ENCODE data around the gene CACNA2D4. TPM values are rescaled to one million over a fixed set of nuclear protein-coding genes. Genes with fewer than 3 reads are reported as not detected.
A peak's percentile ranks its signal among the peaks of the same experiment; 100 is the strongest.

CACNA2D4 gene
- polyA plus RNA-seq, 1 donor from 2014 or later = 2.0 TPM

DNA sequence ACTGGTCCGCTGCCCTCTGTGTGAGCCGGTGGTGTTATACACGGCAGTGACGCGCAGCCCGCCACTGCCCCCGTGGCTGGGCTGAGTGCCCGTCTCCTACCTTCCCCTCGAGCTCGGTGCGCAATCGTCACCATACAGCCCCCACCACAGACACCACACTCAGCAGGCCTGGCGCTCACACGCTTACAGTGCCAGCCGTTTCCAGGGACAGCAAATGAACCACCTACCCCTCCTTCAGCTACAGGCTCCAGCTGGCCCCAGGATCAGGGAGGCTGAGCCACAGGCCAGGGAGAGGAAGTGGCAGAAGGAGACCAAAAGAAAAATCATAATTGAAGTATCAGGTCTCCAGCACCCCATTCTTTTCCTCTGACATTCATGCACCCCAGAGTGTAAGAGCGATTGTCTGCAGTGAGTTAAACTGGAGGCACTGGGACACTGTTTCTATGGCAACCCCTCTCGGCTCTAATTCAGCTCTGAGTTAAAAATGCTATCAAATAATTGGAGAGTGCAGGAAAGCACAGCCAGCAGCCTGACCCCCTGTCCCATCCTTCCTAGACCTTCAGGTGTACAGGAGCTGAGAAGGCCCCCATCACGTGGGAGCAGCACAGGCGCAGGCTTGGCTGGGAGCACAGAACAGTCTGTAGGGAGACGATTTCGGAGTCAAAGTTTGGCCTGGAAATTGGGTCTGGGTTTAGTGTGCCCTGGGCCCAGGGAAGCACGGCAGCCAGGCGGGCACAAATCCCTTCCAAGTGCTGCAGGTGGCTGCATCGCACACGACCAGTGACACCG lies 80.1 kb downstream of the CACNA2D4 start:
- Mint-ChIP-seq H3K27ac (no peak overlapping the region), H3K27me3 (peaks cover 13% of the 10 kb centered on the region), H3K36me3 (no peaks in the 10 kb centered on the region), H3K9me3 (peaks cover 0 to under 1% (median 0%) of the 10 kb centered on the region in 3 donors), H3K4me3 (no peak overlapping the region), H3K4me1 (peaks cover 5 to 16% (median 14%) of the 10 kb centered on the region in 3 donors)

GRCh38 chr12:1837541-1838204 lies 80.8 kb downstream of the CACNA2D4 start:
- Mint-ChIP-seq H3K27ac (no peak overlapping the region), H3K4me3 (no peak overlapping the region), H3K4me1 (peaks cover 5 to 16% (median 11%) of the 10 kb centered on the region in 3 donors), H3K36me3 (no peaks in the 10 kb centered on the region), H3K27me3 (peaks cover 16% of the 10 kb centered on the region), H3K9me3 (peaks cover 0 to 2% (median 0%) of the 10 kb centered on the region in 3 donors)

DNA sequence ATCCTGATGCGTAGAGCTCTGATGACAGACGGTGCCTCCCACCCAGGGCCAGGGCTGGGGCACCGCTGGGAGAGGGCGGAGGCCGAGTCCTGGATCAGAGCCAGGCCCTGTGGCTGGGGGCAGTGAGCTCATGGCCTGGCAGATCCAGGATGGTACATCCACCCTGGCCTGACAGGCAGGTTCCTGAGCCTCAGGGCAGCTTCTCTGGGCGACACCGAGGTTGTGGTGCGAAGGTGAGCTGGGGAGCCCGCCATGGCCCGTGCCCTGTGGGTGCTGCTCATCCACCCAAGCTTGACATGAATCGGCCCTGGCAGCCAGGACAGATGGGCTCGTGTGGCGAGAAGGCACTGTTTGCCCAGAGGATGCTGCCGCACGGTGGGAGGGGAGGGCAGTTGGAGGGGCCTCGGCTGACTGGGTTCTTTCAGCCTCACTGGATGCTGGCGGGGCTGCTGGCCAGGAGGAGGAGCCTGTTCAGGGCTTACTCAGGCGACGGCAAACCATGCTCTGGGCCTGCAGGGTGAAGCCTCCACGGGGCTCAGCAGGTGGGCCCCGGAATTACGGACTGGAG lies 81.5 kb downstream of the CACNA2D4 start:
- H3K36me3 Mint-ChIP-seq = no peaks in the 10 kb centered on the region
- peaks cover 4 to 13% (median 9%) of the 10 kb centered on the region in 3 donors for H3K4me1 Mint-ChIP-seq
- peak overlapping the region in 1 of 4 donors; percentile 54 for H3K4me3 Mint-ChIP-seq
- peaks cover 0 to 2% (median 0%) of the 10 kb centered on the region in 3 donors for H3K9me3 Mint-ChIP-seq
- peaks cover 18% of the 10 kb centered on the region for H3K27me3 Mint-ChIP-seq
- no peak overlapping the region for H3K27ac Mint-ChIP-seq

DNA sequence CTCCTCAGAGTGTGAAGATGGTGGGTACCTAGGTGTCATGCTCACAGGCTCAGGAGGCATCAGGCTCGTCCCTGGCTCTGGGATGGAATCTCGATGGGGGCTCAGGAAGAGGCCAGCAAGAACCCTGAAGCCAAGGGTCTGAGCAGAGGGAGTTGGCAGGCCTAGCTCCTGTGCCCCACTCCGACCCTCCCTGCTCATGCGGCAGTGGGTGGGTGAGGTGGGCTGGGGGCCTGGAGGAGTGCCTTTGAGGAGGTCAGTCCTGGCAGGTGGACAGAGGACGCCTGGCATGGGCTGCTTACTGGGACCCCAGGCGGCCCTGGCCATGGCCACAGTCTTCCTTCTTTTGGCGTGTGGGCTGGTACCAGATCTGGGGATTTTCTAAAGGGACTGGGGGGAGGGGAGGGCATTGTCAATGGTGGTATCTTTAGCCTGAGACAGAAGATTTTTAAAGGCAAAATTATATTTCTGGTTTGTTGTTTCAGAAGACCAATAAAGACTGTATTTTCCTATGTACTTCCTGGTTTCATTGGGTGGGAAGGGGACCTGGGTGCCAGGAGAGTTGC lies 82.1 kb downstream of the CACNA2D4 start:
- Mint-ChIP-seq H3K27ac (no peak overlapping the region), H3K9me3 (peaks cover 0 to 2% (median 0%) of the 10 kb centered on the region in 3 donors), H3K36me3 (no peaks in the 10 kb centered on the region), H3K4me1 (peaks cover 3 to 7% (median 4%) of the 10 kb centered on the region in 3 donors), H3K27me3 (peaks cover 15% of the 10 kb centered on the region), H3K4me3 (no peak overlapping the region)

- H3K4me3 Mint-ChIP-seq = peak overlapping the region in 1 of 4 donors; percentile 39
- H3K36me3 Mint-ChIP-seq = no peaks in the 10 kb centered on the region
- H3K27ac Mint-ChIP-seq = no peak overlapping the region
- peaks cover 4 to 5% (median 5%) of the 10 kb centered on the region in 3 donors for H3K4me1 Mint-ChIP-seq
- H3K9me3 Mint-ChIP-seq = peaks cover 0 to 2% (median 0%) of the 10 kb centered on the region in 3 donors
- H3K27me3 Mint-ChIP-seq = peaks cover 18% of the 10 kb centered on the region
Observed at GRCh38 chr12:1835211-1836131, 83.0 kb downstream of the CACNA2D4 start.

DNA sequence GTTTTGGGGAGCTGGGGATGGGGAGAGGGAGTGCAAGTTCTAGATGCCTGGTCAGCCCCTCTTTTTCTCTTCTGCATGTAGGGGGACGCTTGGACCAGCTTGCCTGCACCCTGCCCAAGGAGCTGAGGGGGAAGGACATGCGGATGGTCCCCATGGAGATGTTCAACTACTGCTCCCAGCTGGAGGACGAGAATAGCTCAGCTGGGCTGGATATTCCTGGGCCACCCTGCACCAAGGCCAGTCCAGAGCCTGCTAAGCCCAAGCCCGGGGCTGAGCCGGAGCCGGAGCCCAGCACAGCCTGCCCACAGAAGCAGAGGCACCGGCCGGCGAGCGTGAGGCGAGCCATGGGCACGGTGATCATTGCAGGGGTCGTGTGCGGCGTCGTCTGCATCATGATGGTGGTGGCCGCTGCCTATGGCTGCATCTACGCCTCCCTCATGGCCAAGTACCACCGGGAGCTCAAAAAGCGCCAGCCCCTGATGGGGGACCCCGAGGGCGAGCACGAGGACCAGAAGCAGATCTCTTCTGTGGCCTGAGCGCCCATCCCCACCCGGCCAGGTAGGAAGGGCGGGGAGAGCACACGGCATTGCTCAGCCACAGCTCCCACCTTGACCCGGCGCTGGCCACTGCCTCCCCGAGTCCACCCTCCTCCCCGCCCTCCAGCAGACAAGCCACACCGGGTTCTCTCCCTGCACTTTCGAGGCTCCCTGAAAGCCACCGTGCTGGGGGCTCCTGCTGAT lies 84.1 kb downstream of the CACNA2D4 start:
- peaks cover 21% of the 10 kb centered on the region for H3K27me3 Mint-ChIP-seq
- peaks cover 0 to 3% (median 2%) of the 10 kb centered on the region in 3 donors for H3K4me1 Mint-ChIP-seq
- no peak overlapping the region for H3K4me3 Mint-ChIP-seq
- H3K27ac Mint-ChIP-seq = no peak overlapping the region
- H3K9me3 Mint-ChIP-seq = peaks cover 0 to 2% (median 0%) of the 10 kb centered on the region in 3 donors
- no peaks in the 10 kb centered on the region for H3K36me3 Mint-ChIP-seq

DNA sequence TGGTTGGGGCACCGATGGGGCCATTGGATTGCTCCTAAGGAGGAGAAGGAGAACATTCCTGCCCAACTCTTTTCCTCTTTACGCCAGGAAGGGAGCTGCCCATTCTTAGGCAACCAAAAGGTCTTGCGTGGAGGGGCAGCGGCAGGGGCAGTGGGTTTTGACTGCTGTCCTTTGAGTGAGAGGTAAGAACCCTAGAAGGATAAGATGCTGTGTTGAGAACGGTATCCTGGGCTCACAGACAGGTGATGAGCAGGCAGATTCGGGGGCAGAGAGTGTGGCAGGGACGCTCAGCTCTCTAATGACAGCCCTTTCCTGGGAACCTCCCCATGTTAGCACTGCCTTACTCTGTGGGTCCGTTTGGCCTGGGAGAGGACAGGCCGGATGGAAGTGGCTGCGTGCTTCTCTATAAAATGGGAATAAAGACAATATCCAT lies 84.8 kb downstream of the CACNA2D4 start:
- no peaks in the 10 kb centered on the region for H3K36me3 Mint-ChIP-seq
- H3K27me3 Mint-ChIP-seq = peaks cover 25% of the 10 kb centered on the region
- H3K4me3 Mint-ChIP-seq = no peak overlapping the region
- H3K27ac Mint-ChIP-seq = no peak overlapping the region
- peaks cover 0 to 4% (median 2%) of the 10 kb centered on the region in 3 donors for H3K4me1 Mint-ChIP-seq
- H3K9me3 Mint-ChIP-seq = peaks cover 0 to 2% (median 0%) of the 10 kb centered on the region in 3 donors

DNA sequence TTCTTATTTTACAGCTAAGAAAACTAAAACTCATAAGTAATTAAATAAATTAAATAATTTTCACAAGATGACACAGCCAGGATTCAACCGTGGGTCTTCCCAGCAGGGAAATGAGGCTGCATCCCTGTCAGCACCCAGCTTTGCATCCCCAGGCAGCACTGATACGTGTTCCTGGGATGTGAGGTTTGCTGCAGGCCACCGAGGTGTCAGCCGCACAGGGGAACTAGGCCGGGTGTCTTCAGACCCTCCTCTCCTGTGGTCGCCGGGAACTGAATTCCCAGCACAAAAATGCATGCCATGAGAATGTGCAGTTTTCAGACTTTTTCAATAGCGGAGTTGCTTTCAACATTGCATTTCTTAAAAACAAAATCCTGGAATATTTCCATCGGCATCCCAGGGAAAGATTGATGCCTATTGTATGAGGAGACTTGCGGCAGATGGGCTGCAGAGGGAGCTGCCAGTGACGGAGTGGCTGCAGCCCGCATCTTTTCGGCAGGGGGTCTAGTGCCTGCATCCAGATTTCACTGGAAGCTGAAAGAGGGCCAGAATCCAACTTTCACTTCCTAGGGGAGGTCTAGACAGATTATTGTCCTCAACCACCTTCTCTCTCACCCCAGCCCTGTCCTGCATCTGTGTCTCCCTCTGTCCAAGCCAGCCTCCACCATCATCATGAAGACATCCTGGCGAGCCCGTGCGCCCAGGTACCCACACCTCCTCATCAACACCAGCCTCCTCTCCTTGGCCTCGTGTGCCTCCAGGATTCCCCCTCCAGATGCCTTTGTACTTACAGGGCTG lies 85.5 kb downstream of the CACNA2D4 start:
- Mint-ChIP-seq H3K27me3 (peaks cover 25% of the 10 kb centered on the region), H3K27ac (no peak overlapping the region), H3K36me3 (no peaks in the 10 kb centered on the region), H3K4me1 (peaks cover 0 to 5% (median 2%) of the 10 kb centered on the region in 3 donors), H3K4me3 (peak overlapping the region in 1 of 4 donors; percentile 39), H3K9me3 (peaks cover 0 to 2% (median 0%) of the 10 kb centered on the region in 3 donors)

DNA sequence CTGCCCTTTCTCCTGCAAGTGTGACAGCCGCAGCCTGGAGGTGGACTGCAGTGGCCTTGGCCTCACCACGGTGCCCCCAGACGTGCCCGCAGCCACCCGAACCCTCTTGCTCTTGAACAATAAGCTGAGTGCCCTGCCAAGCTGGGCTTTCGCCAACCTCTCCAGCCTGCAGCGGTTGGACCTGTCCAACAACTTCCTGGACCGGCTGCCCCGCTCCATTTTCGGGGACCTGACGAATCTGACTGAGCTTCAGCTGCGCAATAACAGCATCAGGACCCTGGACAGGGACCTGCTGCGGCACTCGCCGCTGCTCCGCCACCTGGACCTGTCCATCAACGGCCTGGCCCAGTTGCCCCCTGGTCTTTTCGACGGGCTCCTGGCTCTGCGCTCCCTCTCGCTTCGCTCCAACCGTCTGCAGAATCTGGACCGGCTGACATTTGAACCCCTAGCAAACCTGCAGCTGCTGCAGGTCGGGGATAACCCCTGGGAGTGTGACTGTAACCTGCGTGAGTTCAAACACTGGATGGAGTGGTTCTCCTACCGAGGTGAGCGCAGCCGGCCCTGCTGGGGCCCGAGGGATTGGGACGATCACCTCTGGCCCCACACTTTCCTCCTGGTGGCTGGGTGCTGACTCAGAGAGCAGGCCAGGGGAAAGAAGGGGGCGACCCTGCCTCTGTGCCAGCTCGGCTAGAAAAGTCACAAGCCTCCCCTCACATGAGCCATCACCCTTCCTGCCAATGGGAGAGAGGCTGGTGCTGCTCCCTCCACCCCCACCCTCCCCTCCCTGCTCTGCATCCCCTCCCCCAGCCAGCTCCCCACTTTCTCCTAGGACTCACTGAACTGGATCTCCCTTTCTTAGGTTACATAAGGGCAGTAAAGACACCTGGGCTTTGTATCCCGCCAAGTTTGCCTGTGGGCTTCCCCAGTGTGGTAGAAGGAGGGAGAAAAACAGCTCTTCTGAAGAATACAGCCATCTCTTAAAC lies 87.2 kb downstream of the CACNA2D4 start:
- H3K27me3 Mint-ChIP-seq = peaks cover 25% of the 10 kb centered on the region
- peak overlapping the region in 1 of 4 donors; percentile 39 for H3K4me3 Mint-ChIP-seq
- no peak overlapping the region for H3K27ac Mint-ChIP-seq
- peaks cover 0 to 8% (median 4%) of the 10 kb centered on the region in 3 donors for H3K4me1 Mint-ChIP-seq
- H3K36me3 Mint-ChIP-seq = no peaks in the 10 kb centered on the region
- H3K9me3 Mint-ChIP-seq = peaks cover 0 to 2% (median 0%) of the 10 kb centered on the region in 3 donors

DNA sequence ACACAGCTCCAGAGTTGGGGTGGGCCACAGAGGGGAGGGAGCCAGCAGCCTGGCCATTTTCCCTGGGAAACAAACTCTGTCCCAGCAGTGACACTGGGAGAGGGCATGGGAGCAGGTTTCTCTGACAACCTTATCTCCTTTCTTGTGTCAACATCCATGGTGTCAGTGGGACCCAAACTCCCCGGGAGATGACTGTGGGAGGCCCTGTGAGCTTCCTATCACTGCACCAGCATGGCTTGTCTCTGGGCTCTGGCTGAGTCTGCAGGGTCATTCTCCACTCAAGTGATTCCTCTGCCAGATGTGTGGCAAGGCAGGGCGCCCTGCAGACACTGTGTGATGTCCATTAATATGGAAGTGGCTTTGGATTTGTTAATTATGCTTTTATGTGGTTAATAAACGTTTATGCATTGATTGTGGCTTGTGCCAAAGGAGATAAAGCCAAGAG lies 88.0 kb downstream of the CACNA2D4 start:
- Mint-ChIP-seq H3K27me3 (peaks cover 25% of the 10 kb centered on the region), H3K4me1 (peaks cover 0 to 8% (median 4%) of the 10 kb centered on the region in 3 donors), H3K27ac (no peak overlapping the region), H3K9me3 (peaks cover 0 to 2% (median 0%) of the 10 kb centered on the region in 3 donors), H3K4me3 (no peak overlapping the region), H3K36me3 (no peaks in the 10 kb centered on the region)

- H3K27ac Mint-ChIP-seq = no peak overlapping the region
- peaks cover 0 to 7% (median 2%) of the 10 kb centered on the region in 3 donors for H3K4me1 Mint-ChIP-seq
Observed at GRCh38 chr12:1829306-1829900, 89.0 kb downstream of the CACNA2D4 start.

More at GRCh38 chr12:1829306-1829900, 89.0 kb downstream of the CACNA2D4 start:
- peak overlapping the region in 1 of 4 donors; percentile 31 for H3K4me3 Mint-ChIP-seq
- H3K36me3 Mint-ChIP-seq = no peaks in the 10 kb centered on the region
- peaks cover 27% of the 10 kb centered on the region for H3K27me3 Mint-ChIP-seq
- H3K9me3 Mint-ChIP-seq = peaks cover 0 to 2% (median 0%) of the 10 kb centered on the region in 3 donors
